KBM-7 (cell line): ENCODE results near the gene PLXNA3.

Source experiments
- DNase-seq: peaks from one replicate; pipeline ENCODE4 v3.0.0-alpha.2; 2015
- in situ Hi-C: fragments of 300-500 bp; cut with MboI; formaldehyde crosslinking; loops from 2 replicates; pipeline ENCODE4 v1.14.3; 2020; ENCODE audit warnings: low sequenced_read_pairs, low pct_unique_long_range_greater_than_20kb, mixed read lengths

PLXNA3 gene

GRCh38 chrX:154515966-154516655 lies 58.0 kb downstream of the PLXNA3 start, which contains the start of gene FAM3A:
Gene FAM3A, minus strand, starts transcription at chrX:154516232. Its CDS starts 460 bp downstream, at chrX:154515772.
- in situ Hi-C loops: no loop called here
- peak; percentile 91 for DNase-seq

GRCh38 chrX:154516656-154517100 lies 58.6 kb downstream of the PLXNA3 start:
- DNase-seq: no peak
- in situ Hi-C loops: no loop called here

GRCh38 chrX:154517101-154517781 lies 59.2 kb downstream of the PLXNA3 start:
- in situ Hi-C loops: no loop called here
- no peak for DNase-seq

GRCh38 chrX:154519389-154519788 lies 61.3 kb downstream of the PLXNA3 start:
- in situ Hi-C loops: no loop called here
- DNase-seq: no peak

- DNase-seq: no peak
- in situ Hi-C loops: no loop called here
Observed at GRCh38 chrX:154525606-154526490, 67.8 kb downstream of the PLXNA3 start.

GRCh38 chrX:154526901-154527675 lies 69.0 kb downstream of the PLXNA3 start:
- DNase-seq: peak; percentile 94
- in situ Hi-C loops: no loop called here
